Activated naive CD4-positive, alpha-beta T cell treated with anti-CD3 and anti-CD28 coated beads, Interleukin-2, amount 50 U/mL, for 24 hours (primary cell): ENCODE measurements around the gene C7orf57.
A peak's percentile ranks its signal among the peaks of the same experiment; 100 is the strongest.

Experiments
- H3K27ac Mint-ChIP-seq: one replicate; pipeline ENCODE4 v1.8.0; 2021; ENCODE audit warnings: mild to moderate bottlenecking, mixed read lengths
- H3K27me3 Mint-ChIP-seq: one replicate; pipeline ENCODE4 v1.8.0; 2021; ENCODE audit warnings: mixed read lengths
- H3K36me3 Mint-ChIP-seq: one replicate; pipeline ENCODE4 v1.8.0; 2021; ENCODE audit warnings: mixed read lengths
- H3K4me1 Mint-ChIP-seq: one replicate; pipeline ENCODE4 v1.8.0; 2021; ENCODE audit warnings: mixed read lengths
- H3K4me3 Mint-ChIP-seq: one replicate; pipeline ENCODE4 v1.8.0; 2021; ENCODE audit warnings: mild to moderate bottlenecking, mixed read lengths
- H3K9me3 Mint-ChIP-seq: one replicate; pipeline ENCODE4 v1.8.0; 2021; ENCODE audit warnings: mixed read lengths

The C7orf57 gene

GRCh38 chr7:48011951-48012350 lies 23.4 kb upstream of the C7orf57 start:
- no peak overlapping the region for H3K4me3 Mint-ChIP-seq
- no peaks in the 10 kb centered on the region for H3K9me3 Mint-ChIP-seq
- H3K36me3 Mint-ChIP-seq: no peaks in the 10 kb centered on the region
- no peaks in the 10 kb centered on the region for H3K4me1 Mint-ChIP-seq
- H3K27me3 Mint-ChIP-seq: no peaks in the 10 kb centered on the region
- no peak overlapping the region for H3K27ac Mint-ChIP-seq

GRCh38 chr7:48016641-48017040 lies 18.7 kb upstream of the C7orf57 start:
- H3K9me3 Mint-ChIP-seq: peaks cover 11% of the 10 kb centered on the region
- no peak overlapping the region for H3K27ac Mint-ChIP-seq
- H3K27me3 Mint-ChIP-seq: peaks cover 2% of the 10 kb centered on the region
- no peak overlapping the region for H3K4me3 Mint-ChIP-seq
- H3K36me3 Mint-ChIP-seq: peaks cover 7% of the 10 kb centered on the region
- no peaks in the 10 kb centered on the region for H3K4me1 Mint-ChIP-seq

GRCh38 chr7:48017674-48018073 lies 17.7 kb upstream of the C7orf57 start:
- Mint-ChIP-seq H3K9me3 (peaks cover 11% of the 10 kb centered on the region), H3K4me1 (no peaks in the 10 kb centered on the region), H3K36me3 (peaks cover 7% of the 10 kb centered on the region), H3K4me3 (no peak overlapping the region), H3K27ac (no peak overlapping the region), H3K27me3 (peaks cover 2% of the 10 kb centered on the region)

GRCh38 chr7:48025624-48026023 lies 9.7 kb upstream of the C7orf57 start:
- Mint-ChIP-seq H3K27ac (no peak overlapping the region), H3K9me3 (no peaks in the 10 kb centered on the region), H3K27me3 (peaks cover 3% of the 10 kb centered on the region), H3K4me3 (no peak overlapping the region), H3K36me3 (peaks cover 5% of the 10 kb centered on the region), H3K4me1 (no peaks in the 10 kb centered on the region)

GRCh38 chr7:48028938-48029337 lies 6.4 kb upstream of the C7orf57 start, which contains the start of gene SUN3:
Gene SUN3 (minus strand): TSS chr7:48029107. CDS start chr7:48028938, 169 bp downstream.
- peaks cover 3% of the 10 kb centered on the region for H3K27me3 Mint-ChIP-seq
- no peak within 1 kb of the TSS for H3K4me3 Mint-ChIP-seq
- H3K36me3 Mint-ChIP-seq: peaks cover 2% of the 10 kb centered on the region
- H3K4me1 Mint-ChIP-seq: no peaks in the 10 kb centered on the region
- H3K9me3 Mint-ChIP-seq: no peaks in the 10 kb centered on the region
- no peak within 1 kb of the TSS for H3K27ac Mint-ChIP-seq

GRCh38 chr7:48031111-48031510 lies 4.2 kb upstream of the C7orf57 start:
- H3K27me3 Mint-ChIP-seq: peaks cover 3% of the 10 kb centered on the region
- H3K27ac Mint-ChIP-seq: no peak overlapping the region
- no peaks in the 10 kb centered on the region for H3K36me3 Mint-ChIP-seq
- no peak overlapping the region for H3K4me3 Mint-ChIP-seq
- no peaks in the 10 kb centered on the region for H3K9me3 Mint-ChIP-seq
- peaks cover 4% of the 10 kb centered on the region for H3K4me1 Mint-ChIP-seq

- Mint-ChIP-seq H3K36me3 (no peaks in the 10 kb centered on the region), H3K9me3 (no peaks in the 10 kb centered on the region), H3K4me3 (no peak overlapping the region), H3K27ac (no peak overlapping the region), H3K4me1 (peaks cover 7% of the 10 kb centered on the region), H3K27me3 (peaks cover 6% of the 10 kb centered on the region)
Observed at GRCh38 chr7:48033922-48034321, 1.4 kb upstream of the C7orf57 start.

- Mint-ChIP-seq H3K27me3 (peaks cover 3% of the 10 kb centered on the region), H3K27ac (no peak overlapping the region), H3K4me1 (peaks cover 12% of the 10 kb centered on the region), H3K36me3 (no peaks in the 10 kb centered on the region), H3K4me3 (peak overlapping the region; percentile 89), H3K9me3 (no peaks in the 10 kb centered on the region)
Observed at GRCh38 chr7:48035967-48036478, 680 bp downstream of the C7orf57 start.

- Mint-ChIP-seq H3K27ac (no peak overlapping the region), H3K36me3 (no peaks in the 10 kb centered on the region), H3K27me3 (peaks cover 3% of the 10 kb centered on the region), H3K4me1 (peaks cover 26% of the 10 kb centered on the region), H3K4me3 (no peak overlapping the region), H3K9me3 (no peaks in the 10 kb centered on the region)
Observed at GRCh38 chr7:48038815-48039506, 3.6 kb downstream of the C7orf57 start.

- H3K9me3 Mint-ChIP-seq: no peaks in the 10 kb centered on the region
- H3K27ac Mint-ChIP-seq: peak overlapping the region; percentile 68
- no peaks in the 10 kb centered on the region for H3K36me3 Mint-ChIP-seq
- H3K27me3 Mint-ChIP-seq: peaks cover 3% of the 10 kb centered on the region
- H3K4me1 Mint-ChIP-seq: peaks cover 35% of the 10 kb centered on the region
- peak overlapping the region; percentile 67 for H3K4me3 Mint-ChIP-seq
Observed at GRCh38 chr7:48040944-48041652, 5.8 kb downstream of the C7orf57 start.

- Mint-ChIP-seq H3K27me3 (no peaks in the 10 kb centered on the region), H3K4me3 (peak overlapping the region; percentile 67), H3K9me3 (no peaks in the 10 kb centered on the region), H3K4me1 (peaks cover 38% of the 10 kb centered on the region), H3K36me3 (no peaks in the 10 kb centered on the region), H3K27ac (peak overlapping the region; percentile 83)
Observed at GRCh38 chr7:48041653-48041970, 6.3 kb downstream of the C7orf57 start.

GRCh38 chr7:48042216-48042615 lies 6.9 kb downstream of the C7orf57 start:
- Mint-ChIP-seq H3K9me3 (no peaks in the 10 kb centered on the region), H3K4me3 (no peak overlapping the region), H3K36me3 (no peaks in the 10 kb centered on the region), H3K27me3 (no peaks in the 10 kb centered on the region), H3K27ac (peak overlapping the region; percentile 83), H3K4me1 (peaks cover 43% of the 10 kb centered on the region)

- no peaks in the 10 kb centered on the region for H3K36me3 Mint-ChIP-seq
- peaks cover 43% of the 10 kb centered on the region for H3K4me1 Mint-ChIP-seq
Observed at GRCh38 chr7:48042636-48043035, 7.3 kb downstream of the C7orf57 start.

GRCh38 chr7:48045195-48045765 lies 9.9 kb downstream of the C7orf57 start:
- Mint-ChIP-seq H3K36me3 (no peaks in the 10 kb centered on the region), H3K27me3 (no peaks in the 10 kb centered on the region), H3K9me3 (no peaks in the 10 kb centered on the region), H3K27ac (no peak overlapping the region), H3K4me1 (peaks cover 43% of the 10 kb centered on the region), H3K4me3 (no peak overlapping the region)

More at GRCh38 chr7:48042636-48043035, 7.3 kb downstream of the C7orf57 start:
- H3K27ac Mint-ChIP-seq: no peak overlapping the region
- no peaks in the 10 kb centered on the region for H3K27me3 Mint-ChIP-seq
- no peaks in the 10 kb centered on the region for H3K9me3 Mint-ChIP-seq
- no peak overlapping the region for H3K4me3 Mint-ChIP-seq

- Mint-ChIP-seq H3K27ac (peak overlapping the region; percentile 11), H3K4me1 (peaks cover 34% of the 10 kb centered on the region), H3K9me3 (no peaks in the 10 kb centered on the region), H3K27me3 (no peaks in the 10 kb centered on the region), H3K4me3 (peak overlapping the region; percentile 34), H3K36me3 (no peaks in the 10 kb centered on the region)
Observed at GRCh38 chr7:48046458-48046857, 11.1 kb downstream of the C7orf57 start.

- Mint-ChIP-seq H3K9me3 (no peaks in the 10 kb centered on the region), H3K4me1 (peaks cover 27% of the 10 kb centered on the region), H3K27ac (no peak overlapping the region), H3K36me3 (no peaks in the 10 kb centered on the region), H3K4me3 (no peak overlapping the region), H3K27me3 (no peaks in the 10 kb centered on the region)
Observed at GRCh38 chr7:48048113-48048512, 12.8 kb downstream of the C7orf57 start.
